Fibroblast of lung (primary cell): ENCODE results near the gene GJB3.

Experiments
- CTCF ChIP-seq, 2 donors: IDR thresholded peaks in 1 of 2; conservative IDR thresholded peaks in 1 of 2; 1 replicate in 1 of 2; 2 replicates in 1 of 2; pipeline ENCODE4 v1.5.1; 2011 to 2012; ENCODE audit warnings: low read length in 2 of 2, control low read depth in 1 of 2, inconsistent platforms in 1 of 2, low read depth in 1 of 2, mild to moderate bottlenecking in 1 of 2
- EZH2 ChIP-seq: IDR thresholded peaks from 2 replicates; pipeline ENCODE4 v1.5.1; 2012; ENCODE audit warnings: low read length, control low read depth, mild to moderate bottlenecking; ENCODE audit errors: missing control alignments

DNA sequence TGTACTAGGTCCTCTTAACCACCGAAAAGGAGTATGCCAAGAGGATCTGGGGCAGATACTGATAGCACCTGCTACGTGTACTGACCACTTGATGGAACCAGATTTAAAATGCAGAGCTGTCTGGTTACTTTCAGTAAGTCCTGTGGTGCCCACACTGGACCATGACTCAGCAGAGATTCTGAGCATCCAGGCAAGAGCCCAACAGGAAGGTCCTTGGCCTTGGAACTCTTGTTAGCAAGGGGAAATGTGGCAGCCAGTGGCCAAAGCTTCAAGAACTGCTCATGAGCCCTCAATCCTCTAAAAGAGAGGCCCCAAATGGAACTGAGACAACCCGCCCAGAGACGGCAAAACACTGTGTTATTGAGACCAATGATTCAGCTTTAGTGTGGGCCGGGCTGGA lies 30.4 kb upstream of the GJB3 start:
- TF ChIP-seq CTCF (conservative IDR thresholded peaks at IDR 0.05 in 1 of 2, IDR thresholded peaks at IDR 0.05 in 1 of 2; ENCODE audit: low read depth in 1 of 2, low read length in 2 of 2), result no peak
- no peak for TF ChIP-seq EZH2
